Activated T-cell treated with anti-CD3 and anti-CD28 coated beads for 24 hours (primary cell): ENCODE measurements around the gene CFAP119.

Source experiments
- DNase-seq: peaks from one replicate; pipeline ENCODE4 v3.0.0-alpha.2; 2020; ENCODE audit warnings: low read depth

The CFAP119 gene

GRCh38 chr16:30710971-30711370 is 50.9 kb downstream of the CFAP119 start:
- DNase-seq: no peak
